Rectal smooth muscle tissue (tissue), 1 donor: ENCODE data around the gene SOHLH1.
"Not testable (repeated sequence)": the region's sequence is repeated elsewhere in the genome, so short reads cannot be mapped to it uniquely, and the experiment has no call there.

ENCODE experiments used
- H3K27ac ChIP-seq: one replicate; pipeline ENCODE4 v1.7.0; 2013; ENCODE audit warnings: low read depth, low read length, inconsistent platforms
- H3K27me3 ChIP-seq: one replicate; pipeline ENCODE4 v1.7.0; 2013; ENCODE audit warnings: low read length; ENCODE audit not compliant: control insufficient read depth, insufficient read depth
- H3K36me3 ChIP-seq: one replicate; pipeline ENCODE4 v1.7.0; 2013; ENCODE audit warnings: low read length; ENCODE audit not compliant: control insufficient read depth, insufficient read depth
- H3K4me1 ChIP-seq: one replicate; pipeline ENCODE4 v1.7.0; 2013; ENCODE audit warnings: low read length; ENCODE audit not compliant: control insufficient read depth, insufficient read depth
- H3K4me3 ChIP-seq: one replicate; pipeline ENCODE4 v1.7.0; 2013; ENCODE audit warnings: low read length
- H3K9ac ChIP-seq: one replicate; pipeline ENCODE4 v1.7.0; 2013; ENCODE audit warnings: low read length

The SOHLH1 gene

DNA sequence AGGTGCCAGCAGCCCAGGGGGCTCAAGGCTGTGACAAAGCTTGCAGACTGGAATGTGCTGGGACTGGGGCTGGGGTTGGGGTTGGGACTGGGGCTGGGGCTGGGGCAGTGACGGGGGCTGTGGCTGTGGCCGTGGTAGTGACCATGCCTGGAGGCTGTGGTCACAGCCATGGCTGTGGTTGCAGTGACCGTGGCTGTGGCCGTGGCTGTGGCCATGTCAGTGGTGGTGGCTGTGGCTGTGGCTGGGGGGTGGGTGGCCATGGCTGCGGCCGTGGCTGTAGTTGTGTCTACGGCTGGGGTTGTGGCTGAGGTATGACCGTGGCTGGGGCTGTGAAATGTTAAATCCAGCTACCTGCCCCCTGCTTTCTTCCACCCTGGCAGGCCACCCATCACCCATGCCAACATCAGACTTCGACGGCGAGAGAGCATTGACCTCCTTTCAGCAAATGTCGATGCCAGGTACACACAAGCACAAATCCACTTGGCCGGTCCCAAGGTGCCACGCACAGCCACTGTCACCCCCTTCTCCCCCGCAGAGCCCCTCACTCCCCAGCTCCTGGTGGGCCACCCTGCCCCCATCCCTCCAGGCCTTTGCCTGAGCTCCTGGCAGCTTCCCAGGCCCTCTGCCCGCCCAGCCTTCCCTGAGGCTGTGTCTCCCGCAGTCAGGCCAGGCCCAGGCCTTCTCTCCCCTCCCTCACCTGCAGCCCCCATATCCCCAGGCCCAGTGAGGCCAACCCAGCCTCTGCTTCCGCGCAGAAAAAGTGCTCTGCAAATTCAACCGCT, 20.9 kb downstream of the SOHLH1 start:
- Histone ChIP-seq H3K36me3 (no peaks in the 10 kb centered on the region), H3K27me3 (no peaks in the 10 kb centered on the region), H3K4me3 (no peak overlapping the region), H3K9ac (no peak overlapping the region), H3K27ac (no peak overlapping the region), H3K4me1 (no peaks in the 10 kb centered on the region)

GRCh38 chr9:135677641-135678168, 21.6 kb downstream of the SOHLH1 start:
- Histone ChIP-seq H3K4me3 (no peak overlapping the region), H3K36me3 (no peaks in the 10 kb centered on the region), H3K4me1 (no peaks in the 10 kb centered on the region), H3K27me3 (no peaks in the 10 kb centered on the region), H3K9ac (no peak overlapping the region), H3K27ac (no peak overlapping the region)

DNA sequence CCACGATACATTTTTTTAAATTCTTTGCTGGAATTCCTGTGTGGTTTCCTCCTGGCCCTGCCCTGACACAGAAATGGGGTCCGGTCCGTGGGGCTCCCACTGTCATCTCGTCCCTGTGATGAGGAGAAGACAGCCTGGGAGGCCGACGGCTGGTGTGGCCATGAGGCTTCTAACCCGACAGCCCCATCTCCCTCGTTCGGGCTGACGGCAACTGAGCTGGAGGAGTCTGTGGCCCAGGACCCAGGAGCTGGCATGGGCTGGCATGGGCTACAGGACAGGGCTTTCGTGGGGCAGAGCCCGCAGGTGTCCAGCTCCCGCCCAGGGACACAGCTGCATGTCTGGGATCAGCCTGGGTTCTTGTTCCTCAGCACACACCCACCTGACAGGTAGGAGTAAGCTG, 22.4 kb downstream of the SOHLH1 start:
- no peak overlapping the region for H3K27ac ChIP-seq
- no peaks in the 10 kb centered on the region for H3K4me1 ChIP-seq
- H3K9ac ChIP-seq: no peak overlapping the region
- H3K36me3 ChIP-seq: no peaks in the 10 kb centered on the region
- no peak overlapping the region for H3K4me3 ChIP-seq
- H3K27me3 ChIP-seq: no peaks in the 10 kb centered on the region

DNA sequence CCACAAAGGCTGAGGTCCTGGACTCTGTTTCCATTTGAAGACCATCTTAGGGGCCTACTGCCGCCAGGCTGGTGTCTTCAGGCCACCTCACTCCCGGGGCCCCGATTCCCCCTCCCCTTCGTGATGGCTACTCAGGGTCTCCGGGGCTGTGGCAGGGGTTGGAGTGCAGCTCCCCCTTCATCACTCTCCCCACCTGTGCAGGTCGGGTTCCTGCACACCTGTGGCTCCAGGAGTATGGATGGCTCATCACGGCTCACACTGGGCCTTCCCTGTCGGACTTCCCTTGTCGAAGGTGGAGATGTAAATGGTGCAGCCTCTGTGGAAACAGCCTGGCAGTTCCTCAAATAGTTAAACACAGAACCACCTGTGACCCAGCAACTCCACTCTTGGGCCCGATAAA, 24.3 kb downstream of the SOHLH1 start:
- Histone ChIP-seq H3K4me3 (no peak overlapping the region), H3K36me3 (no peaks in the 10 kb centered on the region), H3K9ac (no peak overlapping the region), H3K4me1 (no peaks in the 10 kb centered on the region), H3K27me3 (no peaks in the 10 kb centered on the region), H3K27ac (no peak overlapping the region)

DNA sequence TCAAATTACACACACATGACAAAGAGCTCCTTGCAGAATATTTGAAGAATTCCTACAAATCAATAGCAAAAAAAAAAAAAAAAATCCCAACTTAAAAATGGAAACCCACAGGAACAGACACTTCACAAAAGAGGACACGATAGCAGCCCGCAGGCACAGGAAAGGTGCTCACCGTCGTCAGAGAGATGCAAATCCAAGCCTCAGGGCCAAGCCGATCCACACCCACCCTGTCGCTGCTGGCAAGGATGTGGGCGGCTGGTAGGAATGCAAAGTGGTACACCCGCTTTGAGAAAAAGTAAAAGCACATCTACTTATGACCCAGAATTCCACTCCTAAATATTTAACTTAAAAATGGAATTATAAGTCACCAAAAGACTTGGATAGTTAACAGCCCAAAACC, 25.3 kb downstream of the SOHLH1 start:
- Histone ChIP-seq H3K9ac (no peak overlapping the region), H3K4me3 (no peak overlapping the region), H3K27me3 (no peaks in the 10 kb centered on the region), H3K27ac (no peak overlapping the region), H3K36me3 (no peaks in the 10 kb centered on the region), H3K4me1 (no peaks in the 10 kb centered on the region)

GRCh38 chr9:135672786-135673185, 26.5 kb downstream of the SOHLH1 start:
- H3K27me3 ChIP-seq, H3K4me3 ChIP-seq, H3K4me1 ChIP-seq, H3K36me3 ChIP-seq, H3K9ac ChIP-seq, H3K27ac ChIP-seq: not testable (repeated sequence)

DNA sequence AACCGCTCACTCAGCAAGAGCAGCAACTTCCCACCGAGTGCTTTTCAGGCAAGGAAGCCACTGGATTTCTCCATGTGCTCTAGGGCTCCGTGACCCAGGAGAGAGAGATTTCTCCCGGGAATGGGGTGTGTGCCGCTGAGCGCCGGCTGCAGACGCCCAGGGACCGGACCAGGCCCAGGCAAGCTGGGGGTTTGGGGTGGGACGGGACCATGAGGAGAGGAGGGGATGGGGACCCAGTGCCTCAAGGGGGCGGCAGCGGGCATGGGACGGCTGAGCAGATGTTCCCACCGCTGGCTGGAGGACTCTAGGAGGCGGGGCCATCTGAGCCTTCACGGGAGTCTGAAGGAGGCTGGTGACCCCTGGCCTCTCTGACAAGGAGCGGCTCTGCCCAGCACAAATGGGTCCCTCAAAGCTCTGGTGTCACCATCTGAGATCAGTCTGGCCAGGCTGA, 27.7 kb downstream of the SOHLH1 start:
- no peak overlapping the region for H3K4me3 ChIP-seq
- no peaks in the 10 kb centered on the region for H3K27me3 ChIP-seq
- no peak overlapping the region for H3K9ac ChIP-seq
- H3K27ac ChIP-seq: no peak overlapping the region
- H3K4me1 ChIP-seq: no peaks in the 10 kb centered on the region
- H3K36me3 ChIP-seq: no peaks in the 10 kb centered on the region

DNA sequence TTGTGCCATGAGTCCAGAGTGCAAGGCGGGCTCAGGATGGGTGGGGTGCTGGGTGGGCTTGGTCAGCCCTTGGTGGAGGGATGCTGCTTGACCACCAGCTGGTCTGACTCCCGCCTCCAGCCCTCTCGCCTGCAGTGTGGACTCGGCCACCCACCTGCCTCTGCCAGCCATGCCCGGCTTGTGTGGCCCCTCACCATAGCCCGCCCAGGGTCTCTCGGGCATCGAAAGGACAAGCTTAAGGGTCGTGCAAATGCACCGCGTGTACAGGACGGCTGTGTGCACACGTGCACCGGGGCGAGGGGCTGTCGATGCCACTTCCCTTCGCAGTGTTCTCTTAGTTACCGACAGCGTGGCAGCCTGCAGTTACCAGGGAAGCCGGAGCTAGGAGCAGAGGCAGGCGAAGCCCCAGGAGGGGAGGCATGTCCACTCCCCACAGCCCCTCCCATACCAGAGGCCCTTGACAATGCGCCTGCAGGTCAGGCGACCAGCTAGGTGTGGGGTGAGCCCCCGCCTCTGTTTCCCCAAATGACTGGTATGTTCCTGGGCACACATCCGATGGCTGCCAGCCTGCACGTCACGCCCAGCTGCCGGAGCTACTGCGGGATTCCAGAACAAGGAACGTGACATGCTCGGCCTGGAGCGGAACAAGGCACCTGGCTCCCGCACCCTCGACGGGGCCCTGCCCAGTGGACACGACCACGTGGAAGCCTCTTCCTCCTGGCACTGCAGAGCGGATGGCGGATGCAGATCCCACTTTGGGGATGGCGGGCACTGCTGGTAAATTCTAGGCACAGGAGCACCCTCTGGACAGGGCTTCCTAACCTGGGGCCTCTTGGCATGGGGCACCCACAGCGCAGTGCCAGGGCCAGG, 28.3 kb downstream of the SOHLH1 start:
- Histone ChIP-seq H3K4me3 (no peak overlapping the region), H3K27ac (no peak overlapping the region), H3K27me3 (no peaks in the 10 kb centered on the region), H3K36me3 (no peaks in the 10 kb centered on the region), H3K9ac (no peak overlapping the region), H3K4me1 (no peaks in the 10 kb centered on the region)

DNA sequence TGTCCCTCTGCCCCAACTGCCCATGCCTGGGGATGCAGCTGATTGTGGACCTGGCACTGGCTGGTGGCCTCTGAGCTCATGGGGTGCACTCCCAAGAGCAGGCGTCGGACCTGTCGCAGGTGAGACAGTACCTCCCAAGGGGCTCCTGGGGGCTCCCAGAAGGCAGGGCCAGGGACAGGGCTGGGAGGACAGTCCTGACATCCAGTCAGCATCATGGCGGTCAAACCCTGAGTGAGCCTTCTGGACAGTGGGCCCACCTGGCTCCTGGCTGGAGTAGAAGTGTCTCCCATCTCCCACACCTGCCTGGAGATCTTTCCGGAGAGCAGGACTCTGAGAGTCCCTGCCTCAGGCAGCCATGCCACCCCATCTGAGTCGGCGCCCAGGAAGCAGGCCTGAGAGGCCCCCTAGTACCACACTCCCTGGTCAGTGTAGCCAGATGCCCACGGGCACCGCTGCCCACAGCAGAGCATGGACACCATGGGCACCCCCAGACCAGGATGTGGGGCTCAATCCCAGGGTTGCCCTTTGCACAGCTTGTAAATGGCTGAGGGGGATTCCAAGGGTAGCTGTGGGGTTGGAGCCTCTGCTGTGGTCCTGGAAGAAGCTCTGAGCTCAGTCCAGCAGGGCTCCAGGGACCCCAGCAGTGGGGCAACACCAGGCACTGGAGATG, 29.5 kb downstream of the SOHLH1 start:
- Histone ChIP-seq H3K4me3 (no peak overlapping the region), H3K36me3 (no peaks in the 10 kb centered on the region), H3K27me3 (no peaks in the 10 kb centered on the region), H3K27ac (no peak overlapping the region), H3K9ac (no peak overlapping the region), H3K4me1 (no peaks in the 10 kb centered on the region)

DNA sequence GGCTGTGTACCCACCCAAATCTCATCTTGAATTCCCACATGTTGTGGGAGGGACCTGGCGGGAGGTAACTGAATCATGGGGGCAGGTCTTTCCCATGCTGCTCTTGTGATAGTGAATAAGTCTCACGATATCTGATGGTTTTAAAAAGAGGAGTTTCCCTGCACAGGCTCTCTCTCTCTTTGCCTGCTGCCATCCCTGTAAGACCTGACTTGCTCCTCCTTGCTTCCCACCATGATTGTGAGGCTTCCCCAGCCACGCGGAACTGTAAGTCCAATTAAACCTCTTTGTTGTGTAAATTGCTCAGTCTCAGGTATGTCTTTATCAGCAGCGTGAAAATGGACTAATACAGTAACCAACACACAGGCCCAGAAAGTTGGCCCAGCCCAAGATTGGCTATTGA, 30.3 kb downstream of the SOHLH1 start:
- H3K4me1 ChIP-seq, H3K36me3 ChIP-seq, H3K4me3 ChIP-seq, H3K27me3 ChIP-seq, H3K9ac ChIP-seq, H3K27ac ChIP-seq: not testable (repeated sequence)

DNA sequence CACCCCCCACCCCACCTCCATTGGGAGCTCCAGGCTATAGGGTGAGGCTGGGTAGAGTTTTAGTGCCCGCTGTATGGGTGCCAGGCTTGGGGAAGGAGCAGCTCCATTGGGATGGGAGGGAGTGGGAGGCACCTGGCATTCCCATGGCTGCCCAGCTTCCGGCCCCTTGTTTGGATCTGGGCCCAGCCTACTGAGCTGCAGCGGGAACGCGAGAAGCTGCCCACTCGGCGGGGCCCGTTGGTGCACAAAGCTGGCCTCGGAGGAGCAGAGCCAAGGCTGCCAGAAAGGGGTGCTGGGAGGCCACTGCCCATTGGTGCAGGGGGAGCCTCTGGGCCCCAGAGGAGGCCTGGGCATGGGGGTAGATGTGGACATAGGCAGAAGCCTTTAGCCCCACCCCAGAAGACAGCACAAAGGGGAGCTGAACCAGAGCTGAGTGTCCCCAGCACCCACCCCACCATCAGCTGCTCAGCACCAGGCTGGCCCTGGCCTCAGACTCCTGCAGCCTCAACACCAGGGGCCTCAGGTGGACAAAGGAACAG, 31.7 kb downstream of the SOHLH1 start:
- H3K4me3 ChIP-seq: no peak overlapping the region
- no peaks in the 10 kb centered on the region for H3K36me3 ChIP-seq
- H3K27ac ChIP-seq: no peak overlapping the region
- no peaks in the 10 kb centered on the region for H3K27me3 ChIP-seq
- H3K9ac ChIP-seq: no peak overlapping the region
- H3K4me1 ChIP-seq: no peaks in the 10 kb centered on the region
